Right lobe of liver (tissue), 4 donors: Measurements from ENCODE around the gene LDB3.

Experiments used
- POLR2A ChIP-seq: fragments of 450-650 bp; IDR thresholded peaks from one replicate; pipeline ENCODE4 v1.6.1; 2017; ENCODE audit warnings: antibody characterized with exemption, mild to moderate bottlenecking
- TF ChIP-seq, protein P1 (sequence below), 4 donors: fragments of 200-600 bp in 3 of 4; fragments of 450-650 bp in 1 of 4; IDR thresholded peaks; one replicate each; pipeline versions ENCODE4 v1.5.1 to v1.8.0; 2016 to 2022; ENCODE audit warnings: antibody characterized with exemption in 4 of 4, mild to moderate bottlenecking in 2 of 4
- donor health status: DM: no; HTN: no; CAD: no.
- donor health status: DM: no; HTN: no; CAD: no.
- donor health status: DM: no; HTN: yes; CAD: no.

DNA sequence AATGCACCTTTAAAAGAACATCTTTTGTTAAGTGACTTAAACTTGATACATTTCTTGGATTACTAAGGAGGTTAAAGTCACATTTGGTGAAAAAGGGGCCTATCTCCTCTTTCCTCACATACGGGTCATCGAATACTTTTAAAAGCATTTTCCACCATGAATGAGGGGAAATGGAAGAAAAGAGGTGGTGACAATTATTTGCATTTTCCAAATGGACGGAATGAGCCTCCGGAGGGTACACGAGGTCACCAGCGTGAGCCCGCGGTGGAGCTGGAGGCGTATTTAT lies 87.1 kb downstream of the LDB3 start:
- TF ChIP-seq POLR2A = no peak
- TF ChIP-seq, protein P1, sequence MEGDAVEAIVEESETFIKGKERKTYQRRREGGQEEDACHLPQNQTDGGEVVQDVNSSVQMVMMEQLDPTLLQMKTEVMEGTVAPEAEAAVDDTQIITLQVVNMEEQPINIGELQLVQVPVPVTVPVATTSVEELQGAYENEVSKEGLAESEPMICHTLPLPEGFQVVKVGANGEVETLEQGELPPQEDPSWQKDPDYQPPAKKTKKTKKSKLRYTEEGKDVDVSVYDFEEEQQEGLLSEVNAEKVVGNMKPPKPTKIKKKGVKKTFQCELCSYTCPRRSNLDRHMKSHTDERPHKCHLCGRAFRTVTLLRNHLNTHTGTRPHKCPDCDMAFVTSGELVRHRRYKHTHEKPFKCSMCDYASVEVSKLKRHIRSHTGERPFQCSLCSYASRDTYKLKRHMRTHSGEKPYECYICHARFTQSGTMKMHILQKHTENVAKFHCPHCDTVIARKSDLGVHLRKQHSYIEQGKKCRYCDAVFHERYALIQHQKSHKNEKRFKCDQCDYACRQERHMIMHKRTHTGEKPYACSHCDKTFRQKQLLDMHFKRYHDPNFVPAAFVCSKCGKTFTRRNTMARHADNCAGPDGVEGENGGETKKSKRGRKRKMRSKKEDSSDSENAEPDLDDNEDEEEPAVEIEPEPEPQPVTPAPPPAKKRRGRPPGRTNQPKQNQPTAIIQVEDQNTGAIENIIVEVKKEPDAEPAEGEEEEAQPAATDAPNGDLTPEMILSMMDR (IDR thresholded peaks at IDR 0.05) = no peak
